Measurements from ENCODE around the gene NAA16.
A peak's percentile ranks its signal among the peaks of the same experiment; 100 is the strongest.

Gene NAA16

DNA sequence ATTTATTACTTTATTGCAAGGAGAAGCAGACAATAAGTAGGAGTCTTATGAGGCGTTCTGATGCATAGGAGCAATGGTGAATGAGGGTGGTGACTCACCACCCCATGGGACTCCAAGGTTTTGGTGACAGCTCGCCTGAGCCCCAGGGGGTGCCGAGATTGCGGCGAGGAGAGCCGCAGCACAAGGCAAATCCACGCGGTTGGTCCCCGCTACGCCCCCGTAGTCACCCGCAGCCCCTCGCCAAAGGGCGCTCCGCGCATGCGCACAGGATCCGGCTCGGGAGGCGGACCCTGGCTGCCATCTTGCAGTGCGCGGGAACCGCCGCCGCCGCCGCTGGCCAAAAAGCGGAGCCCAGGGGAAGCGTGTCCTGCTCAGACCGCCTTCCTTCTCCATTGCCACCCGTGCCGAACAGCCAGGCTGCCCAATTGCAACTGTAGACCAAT lies at the start of gene NAA16:
TSS of gene NAA16 (plus strand) at position 305 of the 443 bp plus-strand sequence. CDS start 262 bp downstream, outside the sequence.
- DNase-seq (ENCODE audit: low read depth), result peak; percentile 75
- in situ Hi-C loops (cut with HindIII; ENCODE audit: low sequenced_read_pairs), result no loop called here
- peak within 1 kb of the TSS; percentile 80 for H3K4me3 ChIP-seq (ENCODE audit: low read depth, low read length)
- TF ChIP-seq, protein P1, sequence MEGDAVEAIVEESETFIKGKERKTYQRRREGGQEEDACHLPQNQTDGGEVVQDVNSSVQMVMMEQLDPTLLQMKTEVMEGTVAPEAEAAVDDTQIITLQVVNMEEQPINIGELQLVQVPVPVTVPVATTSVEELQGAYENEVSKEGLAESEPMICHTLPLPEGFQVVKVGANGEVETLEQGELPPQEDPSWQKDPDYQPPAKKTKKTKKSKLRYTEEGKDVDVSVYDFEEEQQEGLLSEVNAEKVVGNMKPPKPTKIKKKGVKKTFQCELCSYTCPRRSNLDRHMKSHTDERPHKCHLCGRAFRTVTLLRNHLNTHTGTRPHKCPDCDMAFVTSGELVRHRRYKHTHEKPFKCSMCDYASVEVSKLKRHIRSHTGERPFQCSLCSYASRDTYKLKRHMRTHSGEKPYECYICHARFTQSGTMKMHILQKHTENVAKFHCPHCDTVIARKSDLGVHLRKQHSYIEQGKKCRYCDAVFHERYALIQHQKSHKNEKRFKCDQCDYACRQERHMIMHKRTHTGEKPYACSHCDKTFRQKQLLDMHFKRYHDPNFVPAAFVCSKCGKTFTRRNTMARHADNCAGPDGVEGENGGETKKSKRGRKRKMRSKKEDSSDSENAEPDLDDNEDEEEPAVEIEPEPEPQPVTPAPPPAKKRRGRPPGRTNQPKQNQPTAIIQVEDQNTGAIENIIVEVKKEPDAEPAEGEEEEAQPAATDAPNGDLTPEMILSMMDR (IDR thresholded peaks at IDR 0.05; ENCODE audit: low read depth, low read length, missing control alignments), result no peak

DNA sequence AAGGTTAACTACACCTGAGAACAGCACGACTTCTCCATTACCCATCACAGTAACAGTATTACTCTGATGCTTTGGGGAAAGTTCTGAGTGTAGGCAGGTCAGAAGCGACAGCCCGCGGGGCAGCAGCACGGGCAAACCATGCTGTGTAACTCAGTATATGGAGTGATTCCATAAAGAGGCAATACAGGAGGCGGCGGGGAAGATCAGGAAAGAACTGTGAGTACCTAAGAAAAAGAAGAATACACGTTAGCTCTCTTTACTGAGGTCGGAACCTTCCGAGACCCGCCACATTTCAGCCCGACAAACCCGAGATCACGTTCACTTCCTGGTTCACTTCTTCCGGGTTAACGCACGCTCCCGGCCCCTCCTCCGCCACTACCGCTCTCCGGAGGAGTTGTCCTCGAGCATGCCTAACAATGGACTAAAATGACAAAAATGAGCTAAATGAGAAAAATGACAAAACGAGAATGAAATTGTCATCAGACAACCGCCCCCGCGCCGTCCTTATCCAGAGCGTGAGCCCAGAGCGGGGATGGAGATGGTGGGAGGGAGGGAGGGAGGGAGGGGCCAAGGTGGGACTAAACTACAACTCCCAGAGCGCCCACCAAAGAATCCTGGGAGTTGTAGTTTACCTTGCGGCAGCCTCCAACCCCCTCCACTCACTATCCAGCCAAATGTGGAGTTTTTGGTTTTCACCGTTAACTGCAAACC lies 47.7 kb upstream of the NAA16 start, which contains the start of gene MTRF1:
TSS of gene MTRF1 (minus strand) at position 316 of the 711 bp plus-strand sequence. CDS start 2,669 bp downstream, outside the sequence.
- in situ Hi-C loops (cut with HindIII; ENCODE audit: low sequenced_read_pairs), result no loop called here
- TF ChIP-seq, protein P1 (IDR thresholded peaks at IDR 0.05; ENCODE audit: low read depth, low read length, missing control alignments), result no peak

DNA sequence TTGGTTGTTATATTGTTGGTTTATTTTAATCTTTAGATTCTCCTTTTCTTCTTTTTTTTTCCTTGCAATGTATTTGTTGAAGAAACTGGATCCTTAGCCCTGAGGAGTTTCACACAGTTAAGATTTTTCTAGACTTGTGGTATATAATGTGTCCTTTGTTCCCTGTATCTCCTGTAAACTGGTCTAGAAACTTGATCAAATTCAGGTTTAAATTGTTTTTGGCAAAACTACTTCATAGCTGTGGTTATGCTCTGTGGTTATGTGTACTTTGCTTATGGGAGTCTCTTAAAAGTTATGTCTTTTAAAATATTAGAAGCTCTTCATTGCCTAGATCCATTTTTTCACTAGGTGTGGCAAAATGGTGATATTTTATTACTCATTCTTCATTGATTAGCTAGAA lies 44.0 kb upstream of the NAA16 start:
- TF ChIP-seq, protein P1 (IDR thresholded peaks at IDR 0.05; ENCODE audit: low read depth, low read length, missing control alignments), result no peak
- no peak overlapping the region for H3K4me3 ChIP-seq (ENCODE audit: low read depth, low read length)
- in situ Hi-C loops (cut with HindIII; ENCODE audit: low sequenced_read_pairs), result no loop called here
- peak; percentile 34 for DNase-seq (ENCODE audit: low read depth)

More for the DNA sequence above, 47.7 kb upstream of the NAA16 start, which contains the start of gene MTRF1:
- peak within 1 kb of the TSS; percentile 79 for H3K4me3 ChIP-seq (ENCODE audit: low read depth, low read length)
- peak; percentile 41 for DNase-seq (ENCODE audit: low read depth)

DNA sequence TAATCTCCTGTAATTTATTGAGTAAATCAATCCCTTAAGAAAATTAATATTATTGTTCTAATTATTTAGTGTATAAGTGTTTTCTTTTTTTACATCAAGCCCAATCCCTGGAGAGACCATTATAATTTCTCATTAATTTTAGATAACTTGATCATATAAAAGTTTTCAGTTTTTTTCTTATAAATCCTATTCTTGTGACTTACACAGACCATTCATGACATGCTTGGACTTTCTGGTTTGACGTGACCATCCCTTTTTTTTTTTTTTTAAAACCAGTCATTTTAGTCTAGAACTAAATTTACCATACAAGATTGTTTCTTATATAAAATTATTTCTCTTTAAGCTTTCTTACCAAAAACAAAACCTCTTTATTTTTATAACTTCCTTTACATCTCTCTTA lies 42.3 kb upstream of the NAA16 start:
- TF ChIP-seq, protein P1 (IDR thresholded peaks at IDR 0.05; ENCODE audit: low read depth, low read length, missing control alignments), result no peak
- no peak for DNase-seq (ENCODE audit: low read depth)
- in situ Hi-C loops (cut with HindIII; ENCODE audit: low sequenced_read_pairs), result no loop called here
- no peak overlapping the region for H3K4me3 ChIP-seq (ENCODE audit: low read depth, low read length)

DNA sequence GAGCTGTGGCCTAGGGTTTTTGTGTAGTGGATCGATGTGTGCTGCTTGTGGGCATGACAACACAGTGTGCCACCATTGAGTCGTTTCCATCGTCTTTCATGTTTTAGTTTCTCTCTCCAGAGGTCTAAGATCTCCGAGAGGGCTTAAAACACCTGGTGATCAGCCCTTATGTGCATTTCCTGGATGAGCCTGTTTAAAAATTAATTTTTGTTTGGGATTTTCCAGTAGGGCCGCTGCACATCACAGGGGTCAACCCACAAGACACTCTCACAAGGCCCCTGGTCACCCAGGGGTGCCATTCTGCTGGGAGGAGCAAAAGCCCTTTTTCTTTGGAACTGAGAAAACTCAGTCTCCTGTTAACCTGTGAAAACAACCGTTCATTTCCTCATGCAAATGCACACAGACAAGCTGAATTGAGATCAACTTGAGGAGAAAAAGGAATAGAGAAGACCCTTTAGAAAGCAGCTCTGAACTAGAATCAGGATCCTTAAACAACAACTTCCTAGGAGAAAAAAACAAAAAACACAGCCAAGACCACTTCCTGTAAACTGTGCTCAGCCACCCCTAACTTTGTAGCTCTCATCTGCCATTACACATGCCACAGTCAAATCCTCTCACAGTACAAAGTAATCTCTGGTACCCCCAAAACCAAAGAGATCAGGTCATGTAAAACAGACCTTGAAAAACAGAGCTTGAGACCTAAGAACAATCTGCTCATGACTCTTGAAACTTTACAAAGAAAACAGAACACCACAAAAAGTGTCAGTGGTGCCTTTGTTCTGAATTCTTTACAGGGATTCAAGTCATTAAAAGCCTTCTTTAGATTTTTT lies 39.4 kb upstream of the NAA16 start:
- no peak overlapping the region for H3K4me3 ChIP-seq (ENCODE audit: low read depth, low read length)
- in situ Hi-C loops (cut with HindIII; ENCODE audit: low sequenced_read_pairs), result no loop called here
- TF ChIP-seq, protein P1 (IDR thresholded peaks at IDR 0.05; ENCODE audit: low read depth, low read length, missing control alignments), result no peak
- DNase-seq (ENCODE audit: low read depth), result no peak

DNA sequence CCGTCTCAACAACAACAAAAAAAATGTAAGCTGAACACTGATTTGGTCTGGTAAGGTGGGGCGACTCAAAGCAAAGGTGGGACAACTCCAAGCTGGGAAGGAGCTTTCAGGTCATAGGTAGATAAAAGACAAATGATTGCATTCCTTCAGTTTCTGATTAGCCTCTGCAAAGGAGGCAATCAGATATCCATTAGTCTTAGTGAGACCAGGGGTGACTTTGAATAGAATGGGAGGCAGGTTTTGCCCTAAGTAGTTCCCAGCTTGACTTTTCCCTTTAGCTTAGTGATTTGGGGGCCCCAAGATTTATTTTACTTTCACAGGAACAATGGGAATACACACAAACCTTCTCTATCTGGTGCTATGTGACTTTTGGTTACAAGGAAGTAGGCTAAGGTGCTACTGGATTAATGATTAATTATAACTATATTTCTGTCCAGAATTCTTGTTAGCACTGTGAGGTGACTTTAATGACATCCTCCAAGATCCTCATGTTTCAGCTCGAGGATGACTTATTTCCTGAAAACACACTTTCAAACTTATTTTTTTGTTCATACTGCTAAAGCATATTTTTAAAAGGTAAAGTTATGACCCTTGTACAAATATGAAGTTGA lies 37.1 kb upstream of the NAA16 start:
- DNase-seq (ENCODE audit: low read depth), result no peak
- in situ Hi-C loops (cut with HindIII; ENCODE audit: low sequenced_read_pairs), result no loop called here
- TF ChIP-seq, protein P1 (IDR thresholded peaks at IDR 0.05; ENCODE audit: low read depth, low read length, missing control alignments), result no peak
- H3K4me3 ChIP-seq (ENCODE audit: low read depth, low read length), result no peak overlapping the region

All from astrocyte of the cerebellum (primary cell).